ENCODE measurements around the gene NME3. TPM values are rescaled to one million over a fixed set of nuclear protein-coding genes. Genes with fewer than 3 reads are reported as not detected.

The NME3 gene
- total and polyA plus RNA-seq, 12 donors, result 0.95 to 1,073 (median 181) TPM

DNA sequence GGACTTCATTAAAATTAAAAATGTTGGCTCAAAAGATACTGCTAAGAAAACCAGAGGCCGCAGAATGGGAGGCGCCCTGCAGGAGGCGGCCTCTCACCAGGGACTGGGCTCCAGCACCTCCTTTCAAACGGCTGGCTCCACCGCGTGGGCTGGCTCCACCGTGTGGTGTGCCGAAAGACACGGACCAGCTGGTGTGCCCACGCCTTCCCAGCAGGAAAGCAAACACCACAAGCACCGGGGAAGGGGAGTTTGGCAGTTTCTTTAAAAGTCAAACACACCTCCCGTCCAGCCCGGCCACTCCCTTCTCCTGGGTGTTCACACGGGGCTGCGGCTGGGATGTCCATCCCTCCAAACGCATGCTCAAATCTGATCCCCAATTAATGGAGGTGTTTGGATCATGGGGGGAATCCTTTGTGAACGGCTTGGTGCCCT lies 41.4 kb upstream of the NME3 start:
- 34 to 62% (median 45%) methylated on average over 9 to 17 of the region's 17 CpGs for WGBS, 4 donors
- no peaks in the 10 kb centered on the region for H3K9me3 ChIP-seq (replicated peaks in 1 of 3)
- peaks cover 0 to 68% of the 10 kb centered on the region in 2 donors for H3K36me3 ChIP-seq (replicated peaks in 1 of 2)
- intact Hi-C loops (cut with DNase I), result no loop called here
- TF ChIP-seq, protein P1, sequence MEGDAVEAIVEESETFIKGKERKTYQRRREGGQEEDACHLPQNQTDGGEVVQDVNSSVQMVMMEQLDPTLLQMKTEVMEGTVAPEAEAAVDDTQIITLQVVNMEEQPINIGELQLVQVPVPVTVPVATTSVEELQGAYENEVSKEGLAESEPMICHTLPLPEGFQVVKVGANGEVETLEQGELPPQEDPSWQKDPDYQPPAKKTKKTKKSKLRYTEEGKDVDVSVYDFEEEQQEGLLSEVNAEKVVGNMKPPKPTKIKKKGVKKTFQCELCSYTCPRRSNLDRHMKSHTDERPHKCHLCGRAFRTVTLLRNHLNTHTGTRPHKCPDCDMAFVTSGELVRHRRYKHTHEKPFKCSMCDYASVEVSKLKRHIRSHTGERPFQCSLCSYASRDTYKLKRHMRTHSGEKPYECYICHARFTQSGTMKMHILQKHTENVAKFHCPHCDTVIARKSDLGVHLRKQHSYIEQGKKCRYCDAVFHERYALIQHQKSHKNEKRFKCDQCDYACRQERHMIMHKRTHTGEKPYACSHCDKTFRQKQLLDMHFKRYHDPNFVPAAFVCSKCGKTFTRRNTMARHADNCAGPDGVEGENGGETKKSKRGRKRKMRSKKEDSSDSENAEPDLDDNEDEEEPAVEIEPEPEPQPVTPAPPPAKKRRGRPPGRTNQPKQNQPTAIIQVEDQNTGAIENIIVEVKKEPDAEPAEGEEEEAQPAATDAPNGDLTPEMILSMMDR (IDR thresholded peaks at IDR 0.05), result peak in 5 of 6 experiments; percentile 26 to 45 (median 38)
- no peak for TF ChIP-seq POLR2A (IDR thresholded peaks at IDR 0.05)
- peak; percentile 37 to 80 (median 61) for DNase-seq
- H3K4me3 ChIP-seq, result no peak overlapping the region
- H3K4me1 ChIP-seq (replicated peaks in 1 of 2), result no peaks in the 10 kb centered on the region
- H3K27me3 ChIP-seq, result no peaks in the 10 kb centered on the region
- no peak overlapping the region for H3K27ac ChIP-seq

DNA sequence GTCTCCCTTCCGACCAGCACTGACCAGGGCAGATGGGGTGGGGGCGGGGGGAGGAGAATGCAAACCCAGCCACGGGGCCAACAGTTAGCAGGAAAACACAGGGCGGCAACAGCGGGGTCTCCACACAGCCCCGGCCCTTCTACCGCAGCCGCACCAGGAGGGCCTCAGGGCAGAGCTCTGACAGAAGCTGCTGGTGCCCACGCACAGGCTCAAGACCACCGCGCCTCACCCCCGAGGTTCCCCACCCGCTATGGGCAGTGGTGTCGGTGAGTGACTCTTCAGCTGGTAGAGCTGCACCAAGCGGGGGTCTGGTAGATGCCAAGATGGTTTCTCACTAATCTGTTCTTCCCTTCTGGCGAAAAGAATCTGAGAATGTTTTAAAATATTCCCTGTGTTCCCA lies 39.2 kb upstream of the NME3 start:
- no peaks in the 10 kb centered on the region for H3K9me3 ChIP-seq (replicated peaks in 1 of 3)
- no peak for DNase-seq
- TF ChIP-seq, protein P1 (IDR thresholded peaks at IDR 0.05), result no peak
- no peak for TF ChIP-seq POLR2A (IDR thresholded peaks at IDR 0.05)
- no peak overlapping the region for H3K4me3 ChIP-seq
- 92 to 95% (median 94%) methylated on average over 7 to 16 of the region's 16 CpGs for WGBS, 4 donors
- H3K27me3 ChIP-seq, result no peaks in the 10 kb centered on the region
- H3K36me3 ChIP-seq (replicated peaks in 1 of 2), result peaks cover 0 to 57% of the 10 kb centered on the region in 2 donors
- H3K27ac ChIP-seq, result no peak overlapping the region
- H3K4me1 ChIP-seq (replicated peaks in 1 of 2), result no peaks in the 10 kb centered on the region
- intact Hi-C loops (cut with DNase I), result no loop called here

DNA sequence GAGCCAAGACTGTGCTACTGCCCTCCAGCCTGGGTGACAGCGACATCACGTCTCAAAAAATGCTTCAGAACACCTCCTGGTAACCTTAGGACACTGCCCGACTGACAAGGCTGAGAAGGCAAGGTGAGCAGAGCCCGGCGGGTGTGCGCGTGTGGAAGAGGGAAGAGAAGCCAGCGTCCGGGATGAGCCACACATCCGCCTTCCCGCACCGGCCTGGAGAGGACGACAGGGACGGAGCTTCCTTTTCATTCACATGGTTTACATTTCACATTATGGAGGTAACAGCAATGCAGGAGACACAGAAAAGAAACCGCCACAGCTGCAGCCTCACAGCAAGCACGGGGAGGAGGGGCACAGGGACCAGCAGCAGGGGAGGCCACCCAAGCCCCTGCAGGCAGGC lies 38.8 kb upstream of the NME3 start:
- Histone ChIP-seq H3K9me3 (replicated peaks in 1 of 3) (no peaks in the 10 kb centered on the region), H3K27me3 (no peaks in the 10 kb centered on the region), H3K36me3 (replicated peaks in 1 of 2) (peaks cover 0 to 53% of the 10 kb centered on the region in 2 donors), H3K27ac (no peak overlapping the region), H3K4me3 (no peak overlapping the region), H3K4me1 (replicated peaks in 1 of 2) (no peaks in the 10 kb centered on the region)
- 93 to 96% (median 95%) methylated on average over 16 of the region's 16 CpGs for WGBS, 4 donors
- TF ChIP-seq, protein P1 (IDR thresholded peaks at IDR 0.05), result no peak
- no peak for TF ChIP-seq POLR2A (IDR thresholded peaks at IDR 0.05)
- no peak for DNase-seq
- intact Hi-C loops (cut with DNase I), result no loop called here

DNA sequence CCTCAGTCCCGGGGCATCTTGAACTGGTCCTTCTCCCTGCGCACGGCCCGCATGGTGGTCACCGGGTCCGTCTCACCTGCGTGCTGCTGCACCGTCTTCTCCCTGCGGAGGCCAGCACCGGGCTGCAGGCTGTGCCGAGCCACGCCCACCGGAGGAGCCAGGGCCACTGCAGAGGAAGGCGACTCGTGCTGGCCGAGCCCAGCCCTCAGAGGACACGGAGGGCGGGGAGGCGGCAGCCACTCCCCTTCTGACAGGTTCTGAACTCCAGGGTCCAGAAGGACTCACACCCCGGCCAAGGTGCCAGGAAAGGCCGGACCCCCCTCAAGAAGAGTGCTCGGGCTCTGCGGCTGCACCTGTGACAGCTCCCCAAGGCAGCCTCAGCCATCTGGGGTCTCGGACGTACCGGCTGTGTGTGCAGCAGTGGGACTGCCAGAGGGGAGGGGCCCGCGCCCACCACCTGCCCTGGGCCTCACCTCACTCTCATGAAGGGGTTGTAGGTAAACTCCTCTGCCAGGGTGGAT lies 38.0 kb upstream of the NME3 start:
- H3K4me1 ChIP-seq (replicated peaks in 1 of 2), result no peaks in the 10 kb centered on the region
- H3K36me3 ChIP-seq (replicated peaks in 1 of 2), result peaks cover 0 to 48% of the 10 kb centered on the region in 2 donors
- WGBS, 4 donors, result 71 to 83% (median 77%) methylated on average over 7 to 28 of the region's 28 CpGs
- no peak for DNase-seq
- H3K9me3 ChIP-seq (replicated peaks in 1 of 3), result no peaks in the 10 kb centered on the region
- no peaks in the 10 kb centered on the region for H3K27me3 ChIP-seq
- TF ChIP-seq POLR2A (IDR thresholded peaks at IDR 0.05), result no peak
- TF ChIP-seq, protein P1 (IDR thresholded peaks at IDR 0.05), result no peak
- no peak overlapping the region for H3K4me3 ChIP-seq
- no peak overlapping the region for H3K27ac ChIP-seq
- intact Hi-C loops (cut with DNase I), result no loop called here
